Hindlimb muscle (tissue), 1 donor: Measurements from ENCODE around the gene STK17B. TPM values are rescaled to one million over a fixed set of nuclear protein-coding genes. Genes with fewer than 3 reads are reported as not detected.

Experiments used
- DNase-seq: peaks from one replicate; pipeline ENCODE4 v3.0.0-alpha.2; 2013
- polyA plus RNA-seq: library from polyadenylated mRNA; unstranded; fragments of 120-200 nt; gene quantifications from one replicate; pipeline ENCODE4 v1.2.1, GENCODE V29; 2013; ENCODE audit not compliant: insufficient read length

The STK17B gene
- polyA plus RNA-seq, 1 donor = 4.7 TPM

DNA sequence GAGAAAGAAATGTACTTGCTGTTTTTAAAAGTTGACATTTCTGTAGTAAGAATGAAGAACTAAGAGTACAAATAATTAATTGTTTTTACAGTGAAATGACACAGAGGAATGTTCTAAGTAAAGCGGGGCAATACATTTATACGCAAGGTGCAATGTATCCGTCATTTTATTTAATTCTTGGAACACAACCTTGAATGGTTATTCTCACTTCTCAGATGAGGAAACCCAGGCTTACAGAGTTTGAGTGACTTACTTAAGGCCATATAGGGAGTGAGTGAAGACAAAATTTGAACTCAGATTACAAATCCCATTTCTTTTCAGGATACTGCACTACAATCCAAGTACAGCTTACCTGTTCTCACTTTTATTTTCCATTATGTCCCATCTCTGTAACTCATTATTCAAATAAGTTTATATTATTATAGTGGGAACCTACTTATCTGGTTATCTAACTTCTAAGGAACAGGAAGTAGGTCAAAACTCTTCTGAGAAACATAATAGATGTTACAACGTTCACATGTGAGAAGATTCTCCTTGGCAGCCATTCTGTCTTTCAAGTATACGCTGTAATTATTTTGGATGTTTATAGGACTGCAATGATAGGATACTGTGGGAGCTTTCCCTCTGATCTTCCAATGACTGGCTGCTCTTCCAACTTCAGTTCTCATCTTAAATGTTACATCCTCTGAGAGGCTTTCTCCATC, 12.3 kb upstream of the STK17B start:
- DNase-seq = no peak

- DNase-seq = no peak
Observed at GRCh38 chr2:196183172-196183473, 11.7 kb upstream of the STK17B start.

DNA sequence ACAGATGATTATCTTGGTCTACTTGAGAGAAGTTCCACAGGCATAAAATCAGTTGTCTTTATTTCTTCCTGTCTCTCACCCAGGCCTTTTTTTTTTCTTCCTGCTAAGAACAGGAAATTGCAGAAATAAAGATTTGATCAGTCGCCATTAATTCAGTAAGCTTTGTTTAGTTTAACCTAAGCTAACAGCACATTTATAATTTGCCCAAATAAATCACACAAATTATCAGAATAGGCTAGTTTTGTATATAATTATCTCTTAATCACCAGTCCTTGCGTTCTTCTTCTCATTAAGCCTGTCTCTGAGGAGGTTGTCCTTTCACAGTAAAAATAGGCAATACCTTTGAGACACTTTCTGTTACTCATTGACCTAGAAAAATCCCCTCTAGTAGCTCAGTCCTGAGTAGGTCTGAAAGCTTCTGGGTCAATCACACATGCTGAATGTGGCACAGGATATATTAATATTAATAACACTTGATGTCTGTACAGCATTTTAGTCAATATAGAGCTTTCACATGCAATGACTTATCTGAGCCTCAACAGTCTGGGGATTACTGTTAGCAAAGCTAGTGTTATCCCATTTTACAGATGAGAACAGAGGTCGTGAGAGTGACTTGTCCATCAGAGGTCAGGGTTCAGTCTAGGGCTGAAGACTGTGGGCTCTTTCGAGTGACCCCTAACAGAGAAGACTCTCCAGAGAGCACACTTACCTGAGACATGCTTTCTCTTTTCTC, 11.2 kb upstream of the STK17B start:
- DNase-seq = no peak

GRCh38 chr2:196181484-196181883, 10.1 kb upstream of the STK17B start:
- DNase-seq = no peak

DNA sequence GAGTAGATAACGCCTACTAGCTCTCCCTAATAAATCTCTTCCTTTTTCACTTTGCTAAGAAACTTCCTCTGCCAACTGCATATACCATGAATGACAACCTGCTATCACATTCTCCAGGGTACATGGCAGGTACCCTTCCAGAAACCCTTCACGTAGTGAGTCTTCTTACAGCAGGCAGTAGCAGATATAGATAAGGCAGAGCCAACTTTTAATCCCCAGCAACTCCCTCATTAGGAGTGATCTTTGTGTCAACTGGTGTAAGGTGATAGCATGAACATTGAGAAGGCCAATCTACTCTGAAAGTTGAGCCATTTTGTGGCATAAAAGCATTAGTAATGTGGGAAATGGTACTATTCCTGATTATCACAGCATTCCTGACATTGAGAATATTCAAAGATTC, 5.7 kb upstream of the STK17B start:
- no peak for DNase-seq

- no peak for DNase-seq
Observed at GRCh38 chr2:196176142-196176738, 4.9 kb upstream of the STK17B start.

GRCh38 chr2:196174404-196174803, 3.0 kb upstream of the STK17B start:
- no peak for DNase-seq

GRCh38 chr2:196173505-196173904, 2.1 kb upstream of the STK17B start:
- DNase-seq = no peak

- no peak for DNase-seq
Observed at GRCh38 chr2:196172951-196173350, 1.6 kb upstream of the STK17B start.

- DNase-seq = peak; percentile 29
Observed at GRCh38 chr2:196171946-196172345, 568 bp upstream of the STK17B start.

- DNase-seq = peak; percentile 54
Observed at GRCh38 chr2:196170606-196171247, 651 bp downstream of the STK17B start.

- DNase-seq = peak; percentile 46
Observed at GRCh38 chr2:196170213-196170605, 1.2 kb downstream of the STK17B start.

DNA sequence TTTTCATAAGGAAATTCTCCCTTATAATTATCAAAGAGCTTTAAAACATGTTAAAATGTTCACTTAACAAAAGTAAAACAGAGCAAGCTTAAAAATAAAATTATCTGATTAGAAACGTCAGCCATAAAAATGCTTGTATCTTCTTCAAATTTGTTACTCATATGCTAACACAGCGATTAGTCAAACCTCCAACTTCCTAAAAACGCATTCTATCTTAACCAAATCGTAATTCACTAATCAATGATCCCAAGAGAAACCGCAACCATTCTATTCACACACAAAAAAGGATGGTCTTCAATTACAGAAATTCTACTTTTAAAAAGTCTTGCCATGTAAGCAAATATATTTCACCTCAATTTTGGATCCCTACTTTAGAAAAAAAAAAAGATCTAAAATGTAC, 1.9 kb downstream of the STK17B start:
- no peak for DNase-seq

DNA sequence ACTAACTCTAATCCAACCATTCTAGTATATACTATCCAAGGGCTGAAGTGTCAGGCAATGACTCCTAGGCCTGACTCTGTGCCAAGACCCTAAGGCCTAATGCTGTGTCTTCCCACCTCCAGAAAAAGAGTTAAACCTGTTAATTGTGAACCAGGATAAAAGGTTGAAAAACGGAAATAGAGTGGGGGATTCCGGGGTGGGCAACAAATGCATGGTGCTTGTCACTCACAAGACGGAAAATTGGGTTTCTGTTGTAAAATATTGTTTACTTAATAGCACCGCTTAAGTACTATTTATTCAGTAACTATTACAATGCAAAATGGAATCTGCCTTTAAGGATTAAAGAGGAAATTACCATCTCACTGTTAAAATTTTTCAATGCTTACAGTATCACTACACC, 3.2 kb downstream of the STK17B start:
- no peak for DNase-seq

- no peak for DNase-seq
Observed at GRCh38 chr2:196167666-196168065, 3.7 kb downstream of the STK17B start.

- DNase-seq = no peak
Observed at GRCh38 chr2:196166876-196167275, 4.5 kb downstream of the STK17B start.

GRCh38 chr2:196165016-196165415, 6.4 kb downstream of the STK17B start:
- no peak for DNase-seq

GRCh38 chr2:196163285-196163684, 8.1 kb downstream of the STK17B start:
- no peak for DNase-seq

- no peak for DNase-seq
Observed at GRCh38 chr2:196162586-196163175, 8.7 kb downstream of the STK17B start.

- no peak for DNase-seq
Observed at GRCh38 chr2:196160946-196161345, 10.4 kb downstream of the STK17B start.

DNA sequence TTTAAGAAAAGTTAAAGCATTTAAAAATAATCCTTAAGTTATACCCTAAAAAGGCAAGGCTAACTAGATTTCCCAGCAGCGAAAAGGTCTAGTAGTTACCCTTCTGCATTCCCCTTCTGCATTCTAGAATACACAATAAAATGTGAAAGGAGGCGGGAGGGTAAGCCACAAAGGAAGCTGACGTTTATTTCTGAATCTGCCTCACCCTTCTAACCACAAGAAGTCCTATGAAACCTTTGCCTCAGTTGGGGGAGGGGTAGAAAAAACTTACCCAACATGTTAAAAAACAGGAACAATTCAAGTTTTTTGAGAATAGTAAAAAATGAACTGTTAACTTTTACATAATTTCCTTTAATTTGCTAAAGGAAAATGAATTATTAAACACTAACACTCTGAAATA, 11.3 kb downstream of the STK17B start:
- DNase-seq = peak; percentile 20

GRCh38 chr2:196159221-196159892, 12.0 kb downstream of the STK17B start:
- no peak for DNase-seq

DNA sequence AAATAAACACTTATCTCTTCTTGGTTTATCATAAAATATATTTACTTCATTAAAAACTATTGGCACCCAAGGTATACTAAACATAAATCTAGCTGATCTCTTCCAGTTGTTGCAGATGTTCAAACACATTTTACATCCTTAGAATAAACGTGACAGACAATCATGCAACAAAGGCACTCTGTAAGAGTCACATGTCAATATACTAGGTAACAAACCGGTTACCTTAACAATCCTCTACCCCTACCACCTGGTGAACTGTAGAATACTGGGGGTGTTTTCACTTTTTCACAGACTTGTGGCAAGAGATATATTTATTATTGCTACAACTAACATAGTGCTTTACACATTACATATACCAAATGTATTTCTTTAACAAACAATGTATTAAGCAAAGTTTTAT, 15.8 kb downstream of the STK17B start:
- DNase-seq = no peak
